Panc1 (cell line): Measurements from ENCODE around the gene PYGO1.

Experiments
- CTCF ChIP-seq: fragments of 450-650 bp; IDR thresholded peaks from 2 replicates; pipeline ENCODE4 v1.5.1; 2017; ENCODE audit warnings: mild to moderate bottlenecking
- POLR2AphosphoS5 ChIP-seq: IDR thresholded peaks from 2 replicates; pipeline ENCODE4 v1.6.1; 2012; ENCODE audit warnings: mild to moderate bottlenecking, low read depth, low read length, moderate library complexity
- REST ChIP-seq, 2 experiments: IDR thresholded peaks; 2 replicates each; pipeline ENCODE4 v1.6.1; 2011 to 2012; ENCODE audit warnings: low read depth in 2 of 2, control low read depth in 1 of 2, low read length in 1 of 2, mild to moderate bottlenecking in 1 of 2, moderate library complexity in 1 of 2; ENCODE audit not compliant: insufficient read depth in 1 of 2
- SIN3A ChIP-seq: IDR thresholded peaks from 2 replicates; pipeline ENCODE4 v1.6.1; 2012; ENCODE audit warnings: low read depth, mild to moderate bottlenecking, low read length, moderate library complexity, borderline replicate concordance; ENCODE audit not compliant: insufficient read depth
- TCF7L2 ChIP-seq: IDR thresholded peaks from 2 replicates; pipeline ENCODE4 v1.6.1; 2011; ENCODE audit warnings: mild to moderate bottlenecking, low read depth, low read length, inconsistent platforms

GRCh38 chr15:55514414-55514850, 73.7 kb downstream of the PYGO1 start:
- no peak for TF ChIP-seq CTCF
- no peak for TF ChIP-seq TCF7L2
- no peak for TF ChIP-seq REST (IDR thresholded peaks at IDR 0.05; ENCODE audit: insufficient read depth in 1 of 2, low read depth in 2 of 2, low read length in 1 of 2)
- TF ChIP-seq POLR2AphosphoS5 = no peak
- no peak for TF ChIP-seq SIN3A
